HK-2 (cell line): ENCODE results near the gene KRTAP10-2.
"Not testable (repeated sequence)": the region's sequence is repeated elsewhere in the genome, so short reads cannot be mapped to it uniquely, and the experiment has no call there.

Source experiments
- DNase-seq: peaks from one replicate; pipeline ENCODE4 v3.0.0-alpha.2; 2018; ENCODE audit not compliant: unreplicated experiment

The KRTAP10-2 gene

GRCh38 chr21:44567481-44568171 lies 16.3 kb upstream of the KRTAP10-2 start:
- DNase-seq = no peak

- DNase-seq = no peak
These were observed 15.1 kb upstream of the KRTAP10-2 start for GRCh38 chr21:44566403-44566802.

- DNase-seq = no peak
These were observed 13.7 kb upstream of the KRTAP10-2 start for GRCh38 chr21:44564886-44565598.

- DNase-seq = no peak
These were observed 12.8 kb upstream of the KRTAP10-2 start for GRCh38 chr21:44564099-44564498.

- DNase-seq = no peak
These were observed 7.4 kb upstream of the KRTAP10-2 start, which contains the start of gene KRTAP10-3 for GRCh38 chr21:44558695-44559094. Gene KRTAP10-3 (minus strand): TSS chr21:44558795. CDS start chr21:44558715, 80 bp downstream.

- not testable (repeated sequence) for DNase-seq
These were observed 7.0 kb upstream of the KRTAP10-2 start for GRCh38 chr21:44558329-44558675.

GRCh38 chr21:44557491-44558328 lies 6.4 kb upstream of the KRTAP10-2 start:
- no peak for DNase-seq

- DNase-seq = no peak
These were observed 5.6 kb upstream of the KRTAP10-2 start for GRCh38 chr21:44556879-44557278.

GRCh38 chr21:44555200-44555875 lies 4.0 kb upstream of the KRTAP10-2 start:
- no peak for DNase-seq

- DNase-seq = no peak
These were observed 1.4 kb upstream of the KRTAP10-2 start for GRCh38 chr21:44552681-44553080.

GRCh38 chr21:44552136-44552535 lies 831 bp upstream of the KRTAP10-2 start:
- DNase-seq = no peak

GRCh38 chr21:44550807-44551206 lies 498 bp downstream of the KRTAP10-2 start:
- no peak for DNase-seq

- not testable (repeated sequence) for DNase-seq
These were observed 1.0 kb downstream of the KRTAP10-2 start for GRCh38 chr21:44550285-44550684.

- DNase-seq = no peak
These were observed 1.6 kb downstream of the KRTAP10-2 start for GRCh38 chr21:44549525-44550211.

- DNase-seq = no peak
These were observed 2.4 kb downstream of the KRTAP10-2 start for GRCh38 chr21:44548922-44549321.

GRCh38 chr21:44548381-44548780 lies 2.9 kb downstream of the KRTAP10-2 start:
- DNase-seq = no peak

- DNase-seq = no peak
These were observed 3.5 kb downstream of the KRTAP10-2 start for GRCh38 chr21:44547656-44548331.

GRCh38 chr21:44544566-44544965 lies 6.7 kb downstream of the KRTAP10-2 start:
- DNase-seq = no peak

- no peak for DNase-seq
These were observed 8.6 kb downstream of the KRTAP10-2 start for GRCh38 chr21:44542716-44543115.

GRCh38 chr21:44540741-44541288 lies 10.5 kb downstream of the KRTAP10-2 start:
- no peak for DNase-seq
